Tibial nerve (tissue), 4 donors: ENCODE results near the gene LRRC8A.
A peak's percentile ranks its signal among the peaks of the same experiment; 100 is the strongest.

Source experiments
- EP300 ChIP-seq, 2 donors: sonication (generic); formaldehyde crosslinking; IDR thresholded peaks; one replicate each; pipeline ENCODE4 v1.6.1; 2017; ENCODE audit warnings: antibody characterized with exemption in 2 of 2, mild to moderate bottlenecking in 1 of 2
- POLR2A ChIP-seq, 2 donors: fragments of 450-650 bp; IDR thresholded peaks; one replicate each; pipeline ENCODE4 v1.6.1; 2017; ENCODE audit warnings: antibody characterized with exemption in 2 of 2, mild to moderate bottlenecking in 2 of 2, moderate library complexity in 2 of 2
- TF ChIP-seq, protein P1 (sequence below), 5 experiments: fragments of 200-600 bp in 3 of 5; fragments of 450-650 bp in 2 of 5; sonication (generic) in 3 of 5; IDR thresholded peaks; one replicate each; pipeline ENCODE4 v1.5.1; 2016 to 2019; ENCODE audit warnings: antibody characterized with exemption in 5 of 5, mild to moderate bottlenecking in 3 of 5, moderate library complexity in 2 of 5

DNA sequence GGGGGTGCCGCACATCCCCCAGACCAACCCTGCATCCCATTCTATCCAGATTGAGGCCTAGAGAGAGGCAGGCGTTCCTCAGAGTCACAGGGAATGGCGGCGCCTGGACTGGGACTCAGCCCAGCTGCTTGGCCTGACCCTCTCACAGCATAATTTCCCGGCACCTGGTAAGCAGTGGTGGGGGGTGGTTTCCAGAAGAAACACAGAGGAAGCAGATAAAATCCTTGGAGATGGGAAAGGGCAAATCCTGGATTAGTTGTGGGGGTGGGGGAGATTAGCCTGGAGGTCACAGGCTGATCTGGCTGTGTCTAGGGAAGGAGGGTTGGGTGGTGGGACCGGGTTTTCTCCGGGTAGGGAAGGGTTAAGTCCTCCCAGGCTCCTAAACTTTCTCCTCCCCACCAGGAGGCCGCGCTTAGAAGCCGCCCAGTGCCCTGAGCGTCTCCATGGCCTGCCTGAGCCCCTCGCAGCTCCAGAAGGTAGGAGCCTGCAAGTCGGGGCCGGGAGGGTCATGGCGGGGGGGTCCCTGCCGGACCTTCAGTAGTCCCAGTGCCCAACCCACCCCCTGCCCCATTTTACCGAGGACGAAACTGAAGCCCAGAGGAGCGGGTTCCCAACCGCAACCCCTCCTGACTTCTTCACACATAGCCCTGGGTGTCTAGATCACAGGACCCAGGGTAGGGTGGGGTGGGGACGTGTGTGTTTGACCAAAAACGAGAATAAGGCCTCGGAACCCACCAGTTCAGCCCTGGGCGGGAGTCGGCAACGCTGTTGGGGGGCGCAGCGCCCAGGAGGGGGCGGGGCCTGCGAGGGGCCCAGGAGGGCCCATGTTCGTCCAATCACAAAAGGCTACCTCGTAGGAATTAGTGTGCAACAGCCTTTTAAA lies 40.2 kb downstream of the LRRC8A start:
- TF ChIP-seq, protein P1, sequence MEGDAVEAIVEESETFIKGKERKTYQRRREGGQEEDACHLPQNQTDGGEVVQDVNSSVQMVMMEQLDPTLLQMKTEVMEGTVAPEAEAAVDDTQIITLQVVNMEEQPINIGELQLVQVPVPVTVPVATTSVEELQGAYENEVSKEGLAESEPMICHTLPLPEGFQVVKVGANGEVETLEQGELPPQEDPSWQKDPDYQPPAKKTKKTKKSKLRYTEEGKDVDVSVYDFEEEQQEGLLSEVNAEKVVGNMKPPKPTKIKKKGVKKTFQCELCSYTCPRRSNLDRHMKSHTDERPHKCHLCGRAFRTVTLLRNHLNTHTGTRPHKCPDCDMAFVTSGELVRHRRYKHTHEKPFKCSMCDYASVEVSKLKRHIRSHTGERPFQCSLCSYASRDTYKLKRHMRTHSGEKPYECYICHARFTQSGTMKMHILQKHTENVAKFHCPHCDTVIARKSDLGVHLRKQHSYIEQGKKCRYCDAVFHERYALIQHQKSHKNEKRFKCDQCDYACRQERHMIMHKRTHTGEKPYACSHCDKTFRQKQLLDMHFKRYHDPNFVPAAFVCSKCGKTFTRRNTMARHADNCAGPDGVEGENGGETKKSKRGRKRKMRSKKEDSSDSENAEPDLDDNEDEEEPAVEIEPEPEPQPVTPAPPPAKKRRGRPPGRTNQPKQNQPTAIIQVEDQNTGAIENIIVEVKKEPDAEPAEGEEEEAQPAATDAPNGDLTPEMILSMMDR (IDR thresholded peaks at IDR 0.05) = peak in 1 of 5 experiments; percentile 40
- peak in 1 of 2 donors; percentile 43 for TF ChIP-seq EP300 (IDR thresholded peaks at IDR 0.05)
- no peak for TF ChIP-seq POLR2A (IDR thresholded peaks at IDR 0.05)
